ENCODE results near the gene CCDC93.

- TF ChIP-seq CTCF (conservative IDR thresholded peaks at IDR 0.05; ENCODE audit: low read depth, low read length): peak; percentile 69
- no peak for TF ChIP-seq POLR2A (IDR thresholded peaks at IDR 0.05; ENCODE audit: low read depth, low read length)
- no peak for TF ChIP-seq FOS (IDR thresholded peaks at IDR 0.05; ENCODE audit: low read depth, low read length)
- no peak for TF ChIP-seq ELK1 (IDR thresholded peaks at IDR 0.05; ENCODE audit: borderline replicate concordance, low read depth, low read length)
- no peak for TF ChIP-seq USF2 (IDR thresholded peaks at IDR 0.05; ENCODE audit: low read depth, low read length)
- TF ChIP-seq RCOR1 (IDR thresholded peaks at IDR 0.05; ENCODE audit: insufficient replicate concordance, low read length): no peak
- TF ChIP-seq RAD21 (IDR thresholded peaks at IDR 0.05; ENCODE audit: low read length): peak; percentile 69
- no peak for TF ChIP-seq MXI1 (IDR thresholded peaks at IDR 0.05; ENCODE audit: borderline replicate concordance, low read depth, low read length)
- TF ChIP-seq CEBPB (IDR thresholded peaks at IDR 0.05; ENCODE audit: low read depth, low read length): no peak
- no peak for TF ChIP-seq RFX5 (IDR thresholded peaks at IDR 0.05; ENCODE audit: low read depth, low read length)
- TF ChIP-seq BHLHE40 (IDR thresholded peaks at IDR 0.05; ENCODE audit: low read depth, low read length): no peak
- TF ChIP-seq SMC3 (IDR thresholded peaks at IDR 0.05; ENCODE audit: low read depth, low read length): peak; percentile 58
Measured at GRCh38 chr2:118046634-118047210, 32.9 kb upstream of the CCDC93 start.

All from IMR-90 (cell line).